Adrenal gland (tissue), 5 donors: ENCODE results near the gene LRP1B.

ENCODE experiments used
- CTCF ChIP-seq, 6 experiments: fragments of 450-650 bp in 4 of 6; fragments of 200-600 bp in 2 of 6; sonication (generic) in 1 of 6; IDR thresholded peaks; 1 replicate in 5 of 6; 2 replicates in 1 of 6; pipeline versions ENCODE4 v1.5.1 to v1.8.0; 2016 to 2021; ENCODE audit warnings: antibody characterized with exemption in 6 of 6, mild to moderate bottlenecking in 2 of 6, moderate library complexity in 1 of 6
- POLR2A ChIP-seq, 2 donors: fragments of 450-650 bp; IDR thresholded peaks; one replicate each; pipeline ENCODE4 v1.6.1; 2017; ENCODE audit warnings: antibody characterized with exemption in 2 of 2, mild to moderate bottlenecking in 2 of 2, moderate library complexity in 1 of 2
- donor health status: DM: no; HTN: no; CAD: no.

GRCh38 chr2:140595107-140595506 lies 1535.7 kb downstream of the LRP1B start:
- TF ChIP-seq POLR2A (IDR thresholded peaks at IDR 0.05) (no peak), CTCF (IDR thresholded peaks at IDR 0.05) (no peak)
